BLaER1 treated with 17β-estradiol and CSF1 and Interleukin-3, amounts not matched to agents 10 nM and 100 nM (cell line): ENCODE results near the gene KHNYN.

ENCODE experiments used
- H3K27ac ChIP-seq, 11 experiments: shearing (Covaris generic); formaldehyde crosslinking; 2 replicates each; pipeline ENCODE4 v1.8.1; 2022
- H3K27me3 ChIP-seq, 11 experiments: shearing (Covaris generic); formaldehyde crosslinking; 2 replicates each; pipeline ENCODE4 v1.8.1; 2022
- H3K36me3 ChIP-seq, 11 experiments: shearing (Covaris generic); formaldehyde crosslinking; 2 replicates each; pipeline ENCODE4 v1.8.1; 2022
- H3K4me1 ChIP-seq, 10 experiments: shearing (Covaris generic); formaldehyde crosslinking; 2 replicates each; pipeline ENCODE4 v1.8.1; 2022
- H3K4me2 ChIP-seq, 11 experiments: shearing (Covaris generic); formaldehyde crosslinking; 2 replicates each; pipeline ENCODE4 v1.8.1; 2022
- H3K4me3 ChIP-seq, 10 experiments: shearing (Covaris generic); formaldehyde crosslinking; 2 replicates each; pipeline ENCODE4 v1.8.1; 2022
- H3K9ac ChIP-seq, 11 experiments: shearing (Covaris generic); formaldehyde crosslinking; 2 replicates each; pipeline ENCODE4 v1.8.1; 2022
- H3K9me3 ChIP-seq, 11 experiments: shearing (Covaris generic); formaldehyde crosslinking; replicated peaks in 1 of 11; 2 replicates each; pipeline ENCODE4 v1.8.1; 2022
- H4K20me1 ChIP-seq, 11 experiments: shearing (Covaris generic); formaldehyde crosslinking; 2 replicates each; pipeline ENCODE4 v1.8.1; 2022
- Cebpa-rat ChIP-seq, 11 experiments: shearing (Covaris generic); IDR thresholded peaks; 2 replicates each; pipeline ENCODE4 v1.8.1; 2022

KHNYN gene

GRCh38 chr14:24399447-24399822 lies 30.3 kb upstream of the KHNYN start:
- peaks cover 0 to 10% (median 0%) of the 10 kb centered on the region in 11 experiments; a peak in 7 of 22 replicates for H3K36me3 ChIP-seq
- H3K4me3 ChIP-seq = peak overlapping the region; percentile 49 to 78 (median 68)
- TF ChIP-seq Cebpa-rat (IDR thresholded peaks at IDR 0.05) = no peak
- peaks cover 0 to 7% (median 0%) of the 10 kb centered on the region in 11 experiments; a peak in 3 of 22 replicates for H4K20me1 ChIP-seq
- peaks cover 55 to 83% (median 78%) of the 10 kb centered on the region in 10 experiments for H3K4me1 ChIP-seq
- H3K9me3 ChIP-seq = no peaks in the 10 kb centered on the region
- no peaks in the 10 kb centered on the region for H3K27me3 ChIP-seq
- H3K27ac ChIP-seq = peak overlapping the region in 10 of 11 experiments; percentile 25 to 67 (median 60); a peak in 16 of 22 replicates
- peak overlapping the region; percentile 92 to 99 (median 96) for H3K4me2 ChIP-seq
- H3K9ac ChIP-seq = peak overlapping the region; percentile 67 to 80 (median 74); a peak in 21 of 22 replicates

- peaks cover 54 to 87% (median 78%) of the 10 kb centered on the region in 10 experiments for H3K4me1 ChIP-seq
- H3K36me3 ChIP-seq = peaks cover 0 to 15% (median 1%) of the 10 kb centered on the region in 11 experiments; a peak in 7 of 22 replicates
- H4K20me1 ChIP-seq = peaks cover 0 to 7% (median 0%) of the 10 kb centered on the region in 11 experiments; a peak in 3 of 22 replicates
- H3K27ac ChIP-seq = peak overlapping the region in 4 of 11 experiments; percentile 58 to 67 (median 66); a peak in 5 of 22 replicates
- H3K4me3 ChIP-seq = peak overlapping the region; percentile 49 to 78 (median 68); a peak in 18 of 20 replicates
- H3K4me2 ChIP-seq = peak overlapping the region; percentile 92 to 99 (median 96)
- no peaks in the 10 kb centered on the region for H3K27me3 ChIP-seq
- TF ChIP-seq Cebpa-rat (IDR thresholded peaks at IDR 0.05) = no peak
- H3K9me3 ChIP-seq = no peaks in the 10 kb centered on the region
- peak overlapping the region in 9 of 11 experiments; percentile 67 to 80 (median 74); a peak in 17 of 22 replicates for H3K9ac ChIP-seq
Measured at GRCh38 chr14:24399999-24400718, 29.6 kb upstream of the KHNYN start.

GRCh38 chr14:24401810-24402702 lies 27.7 kb upstream of the KHNYN start:
- Histone ChIP-seq H4K20me1 (peaks cover 0 to 7% (median 0%) of the 10 kb centered on the region in 11 experiments; a peak in 3 of 22 replicates), H3K9me3 (no peaks in the 10 kb centered on the region), H3K27me3 (no peaks in the 10 kb centered on the region), H3K36me3 (peaks cover 0 to 33% (median 10%) of the 10 kb centered on the region in 11 experiments; a peak in 12 of 22 replicates), H3K4me2 (peak overlapping the region; percentile 43 to 99 (median 96); a peak in 20 of 22 replicates), H3K4me3 (no peak overlapping the region), H3K27ac (no peak overlapping the region), H3K9ac (peak overlapping the region in 3 of 11 experiments; percentile 1 to 31 (median 2); a peak in 2 of 22 replicates), H3K4me1 (peaks cover 36 to 75% (median 63%) of the 10 kb centered on the region in 10 experiments)
- no peak for TF ChIP-seq Cebpa-rat (IDR thresholded peaks at IDR 0.05)

- no peak overlapping the region for H3K9ac ChIP-seq
- no peak for TF ChIP-seq Cebpa-rat (IDR thresholded peaks at IDR 0.05)
- H3K9me3 ChIP-seq = no peaks in the 10 kb centered on the region
- peaks cover 0 to 47% (median 20%) of the 10 kb centered on the region in 11 experiments; a peak in 16 of 22 replicates for H3K36me3 ChIP-seq
- H3K4me2 ChIP-seq = peak overlapping the region in 7 of 11 experiments; percentile 9 to 49 (median 30); a peak in 7 of 22 replicates
- H3K4me3 ChIP-seq = no peak overlapping the region
- H3K27ac ChIP-seq = no peak overlapping the region
- peaks cover 0 to 7% (median 0%) of the 10 kb centered on the region in 11 experiments; a peak in 3 of 22 replicates for H4K20me1 ChIP-seq
- H3K4me1 ChIP-seq = peaks cover 22 to 77% (median 66%) of the 10 kb centered on the region in 10 experiments
- H3K27me3 ChIP-seq = no peaks in the 10 kb centered on the region
Measured at GRCh38 chr14:24403294-24403998, 26.3 kb upstream of the KHNYN start.

- Histone ChIP-seq H3K27ac (no peak overlapping the region), H3K9ac (no peak overlapping the region), H3K36me3 (peaks cover 0 to 49% (median 22%) of the 10 kb centered on the region in 11 experiments; a peak in 16 of 22 replicates), H3K9me3 (no peaks in the 10 kb centered on the region), H3K27me3 (no peaks in the 10 kb centered on the region), H3K4me2 (peak overlapping the region in 3 of 11 experiments; percentile 8 to 49 (median 21); a peak in 4 of 22 replicates), H4K20me1 (peaks cover 0 to 7% (median 0%) of the 10 kb centered on the region in 11 experiments; a peak in 3 of 22 replicates), H3K4me3 (no peak overlapping the region), H3K4me1 (peaks cover 13 to 84% (median 72%) of the 10 kb centered on the region in 10 experiments)
- no peak for TF ChIP-seq Cebpa-rat (IDR thresholded peaks at IDR 0.05)
Measured at GRCh38 chr14:24404814-24405213, 24.9 kb upstream of the KHNYN start.

- Histone ChIP-seq H3K4me1 (peaks cover 0 to 84% (median 70%) of the 10 kb centered on the region in 10 experiments; a peak in 19 of 20 replicates), H3K27me3 (no peaks in the 10 kb centered on the region), H3K9me3 (no peaks in the 10 kb centered on the region), H3K36me3 (peaks cover 0 to 59% (median 22%) of the 10 kb centered on the region in 11 experiments; a peak in 16 of 22 replicates), H4K20me1 (peaks cover 0 to 9% (median 0%) of the 10 kb centered on the region in 11 experiments; a peak in 4 of 22 replicates), H3K4me2 (peak overlapping the region in 4 of 11 experiments; percentile 78 to 88 (median 86); a peak in 4 of 22 replicates), H3K9ac (no peak overlapping the region), H3K27ac (no peak overlapping the region), H3K4me3 (no peak overlapping the region)
- TF ChIP-seq Cebpa-rat (IDR thresholded peaks at IDR 0.05) = no peak
Measured at GRCh38 chr14:24406416-24406815, 23.3 kb upstream of the KHNYN start.

GRCh38 chr14:24407608-24408325 lies 22.0 kb upstream of the KHNYN start:
- Histone ChIP-seq H3K4me3 (no peak overlapping the region), H4K20me1 (peaks cover 0 to 9% (median 0%) of the 10 kb centered on the region in 11 experiments; a peak in 2 of 22 replicates), H3K27me3 (no peaks in the 10 kb centered on the region), H3K36me3 (peaks cover 0 to 70% (median 23%) of the 10 kb centered on the region in 11 experiments; a peak in 17 of 22 replicates), H3K9me3 (no peaks in the 10 kb centered on the region), H3K9ac (peak overlapping the region in 2 of 11 experiments; percentile 15; a peak in 1 of 22 replicates), H3K4me2 (peak overlapping the region in 9 of 11 experiments; percentile 37 to 88 (median 71); a peak in 16 of 22 replicates), H3K4me1 (peaks cover 0 to 81% (median 62%) of the 10 kb centered on the region in 10 experiments; a peak in 19 of 20 replicates), H3K27ac (peak overlapping the region in 1 of 11 experiments; percentile 7; a peak in 1 of 22 replicates)
- no peak for TF ChIP-seq Cebpa-rat (IDR thresholded peaks at IDR 0.05)
